T-cell (primary cell): ENCODE data around the gene CKMT2. TPM values are rescaled to one million over a fixed set of nuclear protein-coding genes. Genes with fewer than 3 reads are reported as not detected.

ENCODE experiments used
- ATAC-seq, 4 experiments: fragments of 200-7000 bp in 3 of 4; fragments of 150-1000 bp in 1 of 4; cut with Tn5 transposase; replicated peaks in 1 of 4; 1 replicate in 3 of 4; 2 replicates in 1 of 4; pipeline ENCODE4 v1.10.0; 2021; ENCODE audit warnings: moderate library complexity in 3 of 4, mild to moderate bottlenecking in 2 of 4, moderate number of reproducible peaks in 1 of 4
- CTCF ChIA-PET, 2 donors: fragments of 300-600 bp; sonication (Branson Sonifier 250); formaldehyde crosslinking; loops; one replicate each; lab custom pipeline; 2022; ENCODE audit warnings: antibody characterized with exemption in 2 of 2; lab: Charles Lee
- POLR2A ChIA-PET, 2 donors: fragments of 300-600 bp; sonication (Branson Sonifier 250); formaldehyde crosslinking; loops; one replicate each; lab custom pipeline; 2022; ENCODE audit warnings: antibody characterized with exemption in 2 of 2; lab: Charles Lee
- DNase-seq, 35 experiments: peaks; one replicate each; pipeline versions ENCODE4 v3.0.0 to v3.0.0-alpha.2; 2013 to 2023
- H3K27ac ChIP-seq: one replicate; pipeline ENCODE4 v1.5.1; 2013; ENCODE audit warnings: low read length
- H3K27me3 ChIP-seq, 2 experiments: replicated peaks in 1 of 2; 1 replicate in 1 of 2; 2 replicates in 1 of 2; pipeline versions ENCODE4 v1.6.1 to v1.7.0; 2013; ENCODE audit warnings: low read length in 1 of 2, mixed read lengths in 1 of 2; ENCODE audit not compliant: control insufficient read depth in 2 of 2, insufficient read depth in 2 of 2; ENCODE audit errors: extremely low read depth in 1 of 2
- H3K36me3 ChIP-seq, 2 donors: 1 replicate in 1 of 2; 2 replicates in 1 of 2; pipeline versions ENCODE4 v1.6.1 to v1.7.0; 2013; ENCODE audit warnings: low read length in 1 of 2; ENCODE audit not compliant: control insufficient read depth in 2 of 2, insufficient read depth in 1 of 2; ENCODE audit errors: extremely low read depth in 1 of 2
- H3K4me1 ChIP-seq, 2 experiments: 1 replicate in 1 of 2; 2 replicates in 1 of 2; pipeline versions ENCODE4 v1.6.1 to v1.7.0; 2013; ENCODE audit warnings: low read length in 2 of 2, mixed read lengths in 1 of 2; ENCODE audit not compliant: insufficient read depth in 2 of 2, control insufficient read depth in 1 of 2; ENCODE audit errors: extremely low read depth in 1 of 2
- H3K4me3 ChIP-seq, 2 donors: 1 replicate in 1 of 2; 2 replicates in 1 of 2; pipeline versions ENCODE4 v1.5.1 to v1.7.0; 2013; ENCODE audit warnings: mild to moderate bottlenecking in 2 of 2, low read length in 1 of 2, moderate library complexity in 1 of 2; ENCODE audit not compliant: control insufficient read depth in 1 of 2; ENCODE audit errors: extremely low read depth in 1 of 2
- H3K9me3 ChIP-seq: 2 replicates; pipeline ENCODE4 v1.7.0; 2013
- H3K27ac Mint-ChIP-seq, 2 donors: one replicate each; pipeline ENCODE4 v1.8.0; 2020 to 2021; ENCODE audit warnings: mild to moderate bottlenecking in 2 of 2, mixed read lengths in 2 of 2
- H3K27me3 Mint-ChIP-seq, 2 donors: one replicate each; pipeline ENCODE4 v1.8.0; 2021 to 2022; ENCODE audit warnings: mixed read lengths in 2 of 2
- H3K36me3 Mint-ChIP-seq: one replicate; pipeline ENCODE4 v1.8.0; 2021; ENCODE audit warnings: mixed read lengths
- H3K4me1 Mint-ChIP-seq, 3 donors: one replicate each; pipeline ENCODE4 v1.8.0; 2020 to 2022; ENCODE audit warnings: mixed read lengths in 3 of 3, mild to moderate bottlenecking in 1 of 3
- H3K4me3 Mint-ChIP-seq, 3 donors: one replicate each; pipeline ENCODE4 v1.8.0; 2020 to 2022; ENCODE audit warnings: mild to moderate bottlenecking in 3 of 3, mixed read lengths in 3 of 3, moderate library complexity in 3 of 3
- H3K9me3 Mint-ChIP-seq, 3 donors: one replicate each; pipeline ENCODE4 v1.8.0; 2020 to 2022; ENCODE audit warnings: mixed read lengths in 3 of 3
- WGBS: methylation state at CpG from one replicate; pipeline ENCODE4 v1.1.5; 2013; ENCODE audit warnings: missing lambda C conversion rate; ENCODE audit not compliant: insufficient coverage; 5-methylcytosine and 5-hydroxymethylcytosine counted together
- total RNA-seq, 35 experiments: library from RNA in 6 of 35; stranded (reverse) in 6 of 35; fragments of 120-200 nt in 1 of 35; gene quantifications; one replicate each; pipeline versions ENCODE4 v1.2.1 to v1.2.4 and lab custom pipeline; 2013 to 2026

The CKMT2 gene
- total RNA-seq, 5 donors from 2014 or later (not counting 1 experiment from before 2014, with no cell fraction given), result 0.38 to 0.58 (median 0.40) TPM; not detected in 2

DNA sequence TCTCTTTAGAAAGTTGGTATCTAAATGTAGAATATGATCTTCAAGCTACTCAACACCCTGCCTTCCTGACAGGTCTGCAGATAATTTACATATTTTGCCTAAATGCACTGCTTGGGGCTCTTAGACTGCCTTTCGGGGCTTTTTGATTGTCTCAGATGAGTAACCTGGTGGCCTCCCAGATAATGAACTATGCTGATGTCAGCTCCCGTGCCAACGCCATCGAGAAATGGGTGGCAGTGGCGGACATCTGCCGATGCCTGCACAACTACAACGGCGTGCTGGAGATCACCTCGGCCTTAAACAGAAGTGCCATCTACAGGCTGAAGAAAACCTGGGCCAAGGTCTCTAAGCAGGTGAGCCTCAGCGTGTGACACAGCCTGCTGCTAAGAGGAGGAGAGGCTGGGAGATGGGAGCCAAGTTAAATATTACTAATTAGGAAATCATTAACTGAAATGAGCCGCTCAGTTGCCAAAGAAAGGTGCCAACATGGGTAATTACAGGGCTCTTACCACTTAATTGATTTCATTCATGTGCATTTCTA lies 20.8 kb upstream of the CKMT2 start:
- Mint-ChIP-seq H3K27me3 (no peaks in the 10 kb centered on the region), H3K36me3 (peaks cover 52% of the 10 kb centered on the region), H3K4me3 (no peak overlapping the region), H3K27ac (no peak overlapping the region), H3K9me3 (no peaks in the 10 kb centered on the region), H3K4me1 (no peaks in the 10 kb centered on the region)
- Histone ChIP-seq H3K4me3 (no peak overlapping the region), H3K9me3 (no peaks in the 10 kb centered on the region), H3K4me1 (no peaks in the 10 kb centered on the region), H3K36me3 (peaks cover 10 to 38% of the 10 kb centered on the region in 2 donors), H3K27me3 (no peaks in the 10 kb centered on the region), H3K27ac (no peak overlapping the region)
- WGBS, result 75% methylated on average over 10 of the region's 11 CpGs
- DNase-seq (peak in 1 of 35 experiments; percentile 8), ATAC-seq (no peak)
- CTCF ChIA-PET, result no interaction called here
- POLR2A ChIA-PET, result no interaction called here

GRCh38 chr5:81213070-81213469 lies 20.1 kb upstream of the CKMT2 start:
- H3K27me3 ChIP-seq, result no peaks in the 10 kb centered on the region
- no peaks in the 10 kb centered on the region for H3K27me3 Mint-ChIP-seq
- H3K4me1 ChIP-seq, result no peaks in the 10 kb centered on the region
- no peak overlapping the region for H3K27ac ChIP-seq
- peaks cover 53% of the 10 kb centered on the region for H3K36me3 Mint-ChIP-seq
- no peaks in the 10 kb centered on the region for H3K9me3 Mint-ChIP-seq
- H3K36me3 ChIP-seq, result peaks cover 10 to 30% of the 10 kb centered on the region in 2 donors
- no peak overlapping the region for H3K4me3 ChIP-seq
- POLR2A ChIA-PET, result no interaction called here
- DNase-seq (no peak), ATAC-seq (no peak)
- CTCF ChIA-PET, result no interaction called here
- H3K4me1 Mint-ChIP-seq, result no peaks in the 10 kb centered on the region
- 100% methylated on average over 1 of the region's 3 CpGs for WGBS
- H3K27ac Mint-ChIP-seq, result peak overlapping the region in 1 of 2 donors; percentile 20
- no peak overlapping the region for H3K4me3 Mint-ChIP-seq
- H3K9me3 ChIP-seq, result no peaks in the 10 kb centered on the region

GRCh38 chr5:81214848-81215247 lies 18.3 kb upstream of the CKMT2 start:
- H3K4me3 ChIP-seq, result no peak overlapping the region
- ChIA-PET POLR2A (no interaction called here), CTCF (no interaction called here)
- H3K4me1 ChIP-seq, result no peaks in the 10 kb centered on the region
- H3K4me3 Mint-ChIP-seq, result no peak overlapping the region
- H3K36me3 Mint-ChIP-seq, result peaks cover 54% of the 10 kb centered on the region
- H3K27me3 ChIP-seq, result no peaks in the 10 kb centered on the region
- no peak overlapping the region for H3K27ac Mint-ChIP-seq
- WGBS, result 45% methylated on average over 6 of the region's 8 CpGs
- no peaks in the 10 kb centered on the region for H3K9me3 ChIP-seq
- H3K36me3 ChIP-seq, result peaks cover 10 to 28% of the 10 kb centered on the region in 2 donors
- no peaks in the 10 kb centered on the region for H3K9me3 Mint-ChIP-seq
- no peak for ATAC-seq
- DNase-seq, result no peak
- H3K4me1 Mint-ChIP-seq, result no peaks in the 10 kb centered on the region
- no peak overlapping the region for H3K27ac ChIP-seq
- no peaks in the 10 kb centered on the region for H3K27me3 Mint-ChIP-seq

- DNase-seq, result no peak
- Histone ChIP-seq H3K9me3 (no peaks in the 10 kb centered on the region), H3K27me3 (no peaks in the 10 kb centered on the region), H3K36me3 (peaks cover 7 to 24% of the 10 kb centered on the region in 2 donors), H3K27ac (no peak overlapping the region), H3K4me3 (no peak overlapping the region), H3K4me1 (no peaks in the 10 kb centered on the region)
- no peaks in the 10 kb centered on the region for H3K9me3 Mint-ChIP-seq
- CTCF ChIA-PET, result no interaction called here
- POLR2A ChIA-PET, result no interaction called here
- H3K4me3 Mint-ChIP-seq, result no peak overlapping the region
- ATAC-seq, result no peak
- H3K4me1 Mint-ChIP-seq, result no peaks in the 10 kb centered on the region
- no peaks in the 10 kb centered on the region for H3K27me3 Mint-ChIP-seq
- no peak overlapping the region for H3K27ac Mint-ChIP-seq
- WGBS, result no CpG with 5 or more reads among the region's 3 CpGs
- H3K36me3 Mint-ChIP-seq, result peaks cover 49% of the 10 kb centered on the region
Observed at GRCh38 chr5:81216152-81216551, 17.0 kb upstream of the CKMT2 start.

- Histone ChIP-seq H3K4me3 (no peak overlapping the region), H3K4me1 (no peaks in the 10 kb centered on the region), H3K36me3 (peaks cover 0 to 13% of the 10 kb centered on the region in 2 donors), H3K9me3 (no peaks in the 10 kb centered on the region), H3K27me3 (no peaks in the 10 kb centered on the region), H3K27ac (no peak overlapping the region)
- no peak for ATAC-seq
- Mint-ChIP-seq H3K4me1 (no peaks in the 10 kb centered on the region), H3K9me3 (no peaks in the 10 kb centered on the region), H3K27me3 (no peaks in the 10 kb centered on the region), H3K27ac (no peak overlapping the region), H3K4me3 (no peak overlapping the region), H3K36me3 (peaks cover 41% of the 10 kb centered on the region)
- ChIA-PET POLR2A (interaction anchor here in 1 of 2 donors (0.6 kb wide), 1 partner anchor 13 kb away, joined by 3 read pairs; no protein-coding TSS in a partner anchor), CTCF (interaction anchor here in 1 of 2 donors (0.6 kb wide), 1 partner anchor 982 kb away, joined by 3 read pairs; no protein-coding TSS in a partner anchor)
- DNase-seq, result no peak
- 100% methylated on average over 1 of the region's 3 CpGs for WGBS
Observed at GRCh38 chr5:81219389-81219788, 13.7 kb upstream of the CKMT2 start.

DNA sequence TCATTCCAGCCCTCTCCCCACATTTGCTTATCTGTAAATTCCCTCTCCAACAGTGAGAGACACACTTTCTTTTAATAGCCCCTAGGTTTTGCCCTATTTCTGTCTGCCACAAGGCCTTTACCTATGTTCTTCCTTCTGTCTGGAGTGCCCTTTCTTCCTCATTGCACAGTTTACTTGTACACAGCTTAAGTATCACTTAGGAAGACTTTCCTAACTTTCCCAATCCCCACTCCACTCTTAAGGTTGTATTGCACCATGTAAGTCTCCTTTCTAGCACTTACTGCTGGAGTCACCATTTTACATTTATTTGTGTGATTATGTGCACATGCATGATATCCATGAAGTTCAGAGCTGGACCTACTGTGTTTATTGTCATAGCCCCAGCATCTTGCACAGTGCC lies 10.8 kb upstream of the CKMT2 start:
- POLR2A ChIA-PET, result no interaction called here

More for the DNA sequence above, 10.8 kb upstream of the CKMT2 start:
- Mint-ChIP-seq H3K36me3 (peaks cover 45% of the 10 kb centered on the region), H3K27ac (no peak overlapping the region), H3K9me3 (no peaks in the 10 kb centered on the region), H3K4me1 (no peaks in the 10 kb centered on the region), H3K27me3 (no peaks in the 10 kb centered on the region), H3K4me3 (no peak overlapping the region)
- H3K36me3 ChIP-seq, result peaks cover 6 to 15% of the 10 kb centered on the region in 2 donors
- H3K27me3 ChIP-seq, result no peaks in the 10 kb centered on the region
- no peak overlapping the region for H3K4me3 ChIP-seq
- ATAC-seq, result no peak
- H3K27ac ChIP-seq, result no peak overlapping the region
- no peaks in the 10 kb centered on the region for H3K9me3 ChIP-seq
- no peak for DNase-seq
- CTCF ChIA-PET, result no interaction called here
- H3K4me1 ChIP-seq, result no peaks in the 10 kb centered on the region
